H54 (cell line): ENCODE data around the gene GATA2.
A peak's percentile ranks its signal among the peaks of the same experiment; 100 is the strongest.

Experiments
- DNase-seq: peaks from one replicate; pipeline ENCODE4 v3.0.0; 2011; ENCODE audit warnings: low spot score, mixed read lengths; ENCODE audit not compliant: insufficient read length
- FAIRE-seq: peaks from 3 replicates; lab custom pipeline; 2011; peaks lifted over from hg19 to GRCh38; lab: Jason Lieb, UNC
- POLR2A ChIP-seq: IDR thresholded peaks from 2 replicates; pipeline ENCODE4 v1.6.1; 2011; ENCODE audit warnings: low read depth, mild to moderate bottlenecking, low read length

Gene GATA2

GRCh38 chr3:128442949-128443348 is 50.1 kb downstream of the GATA2 start:
- no peak for FAIRE-seq
- no peak for TF ChIP-seq POLR2A

GRCh38 chr3:128442070-128442469 is 50.9 kb downstream of the GATA2 start:
- FAIRE-seq = no peak

More at GRCh38 chr3:128442949-128443348, 50.1 kb downstream of the GATA2 start:
- DNase-seq = no peak

GRCh38 chr3:128439226-128439625 is 53.8 kb downstream of the GATA2 start:
- DNase-seq = no peak
- TF ChIP-seq POLR2A = no peak
- no peak for FAIRE-seq

More at GRCh38 chr3:128442070-128442469, 50.9 kb downstream of the GATA2 start:
- no peak for TF ChIP-seq POLR2A
- DNase-seq = no peak

- TF ChIP-seq POLR2A = no peak
- FAIRE-seq (no peak), DNase-seq (no peak)
Observed at GRCh38 chr3:128438488-128439072, 54.4 kb downstream of the GATA2 start.

- DNase-seq = no peak
- no peak for FAIRE-seq
- no peak for TF ChIP-seq POLR2A
Observed at GRCh38 chr3:128436214-128436613, 56.8 kb downstream of the GATA2 start.

- DNase-seq (no peak), FAIRE-seq (no peak)
- no peak for TF ChIP-seq POLR2A
Observed at GRCh38 chr3:128435561-128435960, 57.4 kb downstream of the GATA2 start.

- TF ChIP-seq POLR2A = no peak
- FAIRE-seq = no peak
- DNase-seq = no peak
Observed at GRCh38 chr3:128435058-128435457, 57.9 kb downstream of the GATA2 start.

- FAIRE-seq (no peak), DNase-seq (no peak)
- no peak for TF ChIP-seq POLR2A
Observed at GRCh38 chr3:128434524-128434923, 58.5 kb downstream of the GATA2 start.

- FAIRE-seq = no peak
- no peak for TF ChIP-seq POLR2A
- DNase-seq = peak; percentile 61
Observed at GRCh38 chr3:128433837-128434165, 59.2 kb downstream of the GATA2 start.

- TF ChIP-seq POLR2A = no peak
- FAIRE-seq (no peak), DNase-seq (no peak)
Observed at GRCh38 chr3:128432971-128433836, 59.8 kb downstream of the GATA2 start.

GRCh38 chr3:128432301-128432970 is 60.6 kb downstream of the GATA2 start:
- no peak for TF ChIP-seq POLR2A
- FAIRE-seq (no peak), DNase-seq (no peak)

GRCh38 chr3:128431803-128432300 is 61.1 kb downstream of the GATA2 start:
- DNase-seq = no peak
- TF ChIP-seq POLR2A = no peak
- FAIRE-seq = no peak

GRCh38 chr3:128430731-128431130 is 62.3 kb downstream of the GATA2 start:
- FAIRE-seq = no peak

GRCh38 chr3:128430301-128430700 is 62.7 kb downstream of the GATA2 start:
- FAIRE-seq (no peak), DNase-seq (no peak)
- no peak for TF ChIP-seq POLR2A

More at GRCh38 chr3:128430731-128431130, 62.3 kb downstream of the GATA2 start:
- no peak for DNase-seq
- TF ChIP-seq POLR2A = no peak
